Activated CD4-positive, alpha-beta T cell treated with anti-CD3 and anti-CD28 coated beads, Interleukin-2, amount 10 ng/mL, durations not matched to agents 24 days and 14 days (primary cell): Measurements from ENCODE around the gene BICDL1. TPM values are rescaled to one million over a fixed set of nuclear protein-coding genes. Genes with fewer than 3 reads are reported as not detected.

ENCODE experiments used
- DNase-seq: peaks from one replicate; pipeline ENCODE4 v3.0.0; 2022
- H3K27ac Mint-ChIP-seq: one replicate; pipeline ENCODE4 v1.8.0; 2022; ENCODE audit warnings: mild to moderate bottlenecking, mixed read lengths
- H3K27me3 Mint-ChIP-seq: one replicate; pipeline ENCODE4 v1.8.0; 2022; ENCODE audit warnings: mixed read lengths
- H3K36me3 Mint-ChIP-seq: one replicate; pipeline ENCODE4 v1.8.0; 2022; ENCODE audit warnings: low read depth, mild to moderate bottlenecking, mixed read lengths
- H3K4me1 Mint-ChIP-seq: one replicate; pipeline ENCODE4 v1.8.0; 2021; ENCODE audit warnings: mixed read lengths
- H3K4me3 Mint-ChIP-seq: one replicate; pipeline ENCODE4 v1.8.0; 2022; ENCODE audit warnings: mild to moderate bottlenecking, moderate library complexity, mixed read lengths
- H3K9me3 Mint-ChIP-seq: one replicate; pipeline ENCODE4 v1.8.0; 2021; ENCODE audit warnings: mixed read lengths
- intact Hi-C: fragments of 100-400 bp; cut with micrococcal nuclease; formaldehyde crosslinking; loops from one replicate; pipeline ENCODE4 v1.15.1; 2023
- total RNA-seq: library from RNA; stranded (reverse); gene quantifications from 2 replicates; pipeline ENCODE4 v1.2.3, GENCODE V29; 2022

Gene BICDL1
- total RNA-seq, 1 donor from 2014 or later, result 148 TPM

DNA sequence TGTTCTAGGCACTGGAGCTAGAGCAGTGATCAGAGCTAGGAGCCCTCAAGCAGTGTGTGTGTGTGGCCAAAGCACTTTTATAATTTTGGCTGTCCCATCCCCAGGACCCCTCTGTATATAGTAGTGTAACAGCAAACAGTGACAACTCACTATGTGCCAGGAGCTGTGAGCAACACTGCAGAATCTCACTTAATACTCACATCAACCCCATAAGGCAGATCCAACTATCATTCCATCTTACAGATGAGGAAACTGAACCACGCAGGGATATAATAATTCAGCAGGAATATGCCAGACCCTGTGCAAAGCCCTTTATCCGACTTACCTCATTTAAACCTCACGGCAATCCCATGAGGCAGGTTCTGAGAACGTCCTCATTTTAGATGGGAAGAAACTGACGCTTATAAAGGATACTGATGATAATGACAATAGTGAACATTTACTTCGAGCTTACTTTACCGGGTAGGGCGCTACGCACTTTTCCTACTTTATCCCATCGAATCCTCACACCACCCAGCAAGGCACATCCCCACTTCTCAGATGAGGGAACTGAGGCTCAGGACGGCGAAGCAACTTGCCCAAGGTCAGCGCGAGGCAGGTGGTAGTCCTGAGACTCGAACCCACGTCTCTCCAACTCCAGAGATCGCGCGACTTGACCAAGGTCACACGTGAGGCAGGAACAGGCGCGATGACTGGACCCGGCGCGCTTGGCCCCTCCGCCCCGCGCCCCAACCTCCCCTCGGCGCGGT is 126.8 kb downstream of the BICDL1 start:
- Mint-ChIP-seq H3K27ac (peak overlapping the region; percentile 98), H3K27me3 (no peaks in the 10 kb centered on the region), H3K9me3 (no peaks in the 10 kb centered on the region), H3K4me3 (peak overlapping the region; percentile 99), H3K4me1 (peaks cover 70% of the 10 kb centered on the region), H3K36me3 (peaks cover 48% of the 10 kb centered on the region)
- DNase-seq, result peak; percentile 81
- intact Hi-C loops, result loop anchor here (1.0 to 10.0 kb wide), 4 partner anchors 29 to 149 kb away; partner anchors contain the start of genes GCN1 and PXN

DNA sequence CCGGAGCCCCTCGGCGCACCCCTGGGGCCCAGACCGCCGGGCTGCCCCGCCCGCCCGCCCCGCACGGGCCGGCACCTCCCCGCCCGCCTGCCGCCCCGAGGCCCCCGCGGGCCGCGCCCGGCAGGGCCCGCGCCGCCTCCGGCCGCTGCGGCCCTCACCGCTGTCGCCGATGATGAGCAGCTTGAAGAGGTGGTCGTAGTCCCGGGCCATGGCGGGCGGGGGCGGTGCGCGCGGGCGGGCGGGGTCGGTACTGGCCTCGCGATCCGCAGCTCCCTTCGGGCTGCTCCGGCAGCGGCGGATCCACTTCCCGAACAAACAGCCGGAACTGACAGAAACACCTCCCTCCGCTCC is 127.4 kb downstream of the BICDL1 start, which contains the start of gene RAB35:
Gene RAB35, minus strand, starts transcription at position 313 of the 351 bp plus-strand sequence. Its CDS starts 103 bp downstream, at position 210.
- no peaks in the 10 kb centered on the region for H3K9me3 Mint-ChIP-seq
- H3K27ac Mint-ChIP-seq, result peak within 1 kb of the TSS; percentile 98
- DNase-seq, result no peak
- peaks cover 70% of the 10 kb centered on the region for H3K4me1 Mint-ChIP-seq
- H3K4me3 Mint-ChIP-seq, result peak within 1 kb of the TSS; percentile 99
- intact Hi-C loops, result loop anchor here (1.0 to 10.0 kb wide), 4 partner anchors 29 to 148 kb away; partner anchors contain the start of genes GCN1 and PXN
- H3K27me3 Mint-ChIP-seq, result no peaks in the 10 kb centered on the region
- H3K36me3 Mint-ChIP-seq, result peaks cover 46% of the 10 kb centered on the region

DNA sequence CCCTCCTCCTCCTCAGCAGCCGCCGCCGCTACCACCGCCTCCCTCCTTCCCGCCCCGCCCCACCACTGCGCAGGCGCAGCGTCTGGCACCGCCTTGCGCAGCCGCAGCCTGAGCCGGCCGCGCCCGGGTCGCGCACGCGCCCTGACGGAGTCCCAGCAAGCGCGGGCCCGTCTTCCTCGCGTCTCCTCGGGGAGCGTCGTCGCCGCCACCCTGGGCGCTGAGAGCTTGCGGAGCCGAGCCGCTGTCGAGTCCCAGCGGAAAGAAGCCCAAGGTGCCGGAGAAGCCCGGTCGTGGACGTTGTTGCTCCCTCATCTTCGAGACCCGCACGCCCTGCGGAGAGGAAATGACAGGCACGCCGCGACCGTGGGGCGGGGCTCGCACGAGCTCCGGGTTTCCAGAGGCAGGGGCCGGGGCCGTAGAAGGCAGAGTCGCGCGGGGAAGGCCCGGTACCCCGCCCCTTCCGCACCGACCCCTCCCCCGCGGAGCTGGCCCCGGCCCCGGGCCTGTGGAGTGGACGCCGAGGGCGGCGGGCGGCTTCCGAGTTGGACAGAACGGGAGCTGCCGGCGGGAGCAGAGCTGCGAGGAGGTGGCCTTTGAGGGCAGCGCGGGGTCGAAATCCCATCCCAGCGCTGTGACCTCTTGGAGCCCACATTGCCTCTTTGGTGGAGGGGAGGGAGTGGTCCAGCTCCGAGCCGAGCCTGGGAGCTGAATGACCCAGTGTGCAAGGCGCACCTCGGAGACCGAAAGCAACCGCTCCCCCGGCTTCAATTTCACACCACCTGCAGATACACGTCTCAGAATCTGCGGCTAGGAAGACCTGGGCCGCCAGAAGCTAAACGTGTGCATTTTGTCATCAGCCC is 128.0 kb downstream of the BICDL1 start:
- Mint-ChIP-seq H3K4me1 (peaks cover 72% of the 10 kb centered on the region), H3K4me3 (peak overlapping the region; percentile 90), H3K9me3 (no peaks in the 10 kb centered on the region), H3K27me3 (no peaks in the 10 kb centered on the region), H3K36me3 (peaks cover 46% of the 10 kb centered on the region), H3K27ac (peak overlapping the region; percentile 92)
- intact Hi-C loops, result loop anchor here (1.0 to 10.0 kb wide), 4 partner anchors 30 to 148 kb away; partner anchors contain the start of genes GCN1 and PXN
- DNase-seq, result peak; percentile 100

DNA sequence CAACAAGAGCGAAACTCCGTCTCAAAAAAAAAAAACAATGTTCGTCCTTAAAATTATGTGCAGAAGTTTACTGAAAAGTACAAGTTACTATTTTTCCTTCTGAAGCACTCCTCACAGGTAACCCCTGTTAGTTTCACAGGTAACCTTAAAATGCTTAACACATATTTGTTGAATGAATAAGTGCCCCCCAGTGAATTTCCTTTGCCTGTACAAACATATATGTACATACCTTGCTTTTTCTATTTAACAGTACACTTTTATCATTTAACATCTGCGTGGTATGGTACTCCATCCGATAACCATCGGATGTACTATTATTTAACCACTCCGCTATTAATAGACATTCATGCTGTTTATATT is 128.9 kb downstream of the BICDL1 start:
- no peaks in the 10 kb centered on the region for H3K9me3 Mint-ChIP-seq
- intact Hi-C loops, result loop anchor here (2.0 to 10.0 kb wide), 3 partner anchors 77 to 147 kb away; partner anchors contain the start of genes GCN1 and PXN
- H3K27me3 Mint-ChIP-seq, result no peaks in the 10 kb centered on the region
- peak overlapping the region; percentile 92 for H3K27ac Mint-ChIP-seq
- H3K4me1 Mint-ChIP-seq, result peaks cover 66% of the 10 kb centered on the region
- H3K36me3 Mint-ChIP-seq, result peaks cover 38% of the 10 kb centered on the region
- peak overlapping the region; percentile 90 for H3K4me3 Mint-ChIP-seq
- no peak for DNase-seq

DNA sequence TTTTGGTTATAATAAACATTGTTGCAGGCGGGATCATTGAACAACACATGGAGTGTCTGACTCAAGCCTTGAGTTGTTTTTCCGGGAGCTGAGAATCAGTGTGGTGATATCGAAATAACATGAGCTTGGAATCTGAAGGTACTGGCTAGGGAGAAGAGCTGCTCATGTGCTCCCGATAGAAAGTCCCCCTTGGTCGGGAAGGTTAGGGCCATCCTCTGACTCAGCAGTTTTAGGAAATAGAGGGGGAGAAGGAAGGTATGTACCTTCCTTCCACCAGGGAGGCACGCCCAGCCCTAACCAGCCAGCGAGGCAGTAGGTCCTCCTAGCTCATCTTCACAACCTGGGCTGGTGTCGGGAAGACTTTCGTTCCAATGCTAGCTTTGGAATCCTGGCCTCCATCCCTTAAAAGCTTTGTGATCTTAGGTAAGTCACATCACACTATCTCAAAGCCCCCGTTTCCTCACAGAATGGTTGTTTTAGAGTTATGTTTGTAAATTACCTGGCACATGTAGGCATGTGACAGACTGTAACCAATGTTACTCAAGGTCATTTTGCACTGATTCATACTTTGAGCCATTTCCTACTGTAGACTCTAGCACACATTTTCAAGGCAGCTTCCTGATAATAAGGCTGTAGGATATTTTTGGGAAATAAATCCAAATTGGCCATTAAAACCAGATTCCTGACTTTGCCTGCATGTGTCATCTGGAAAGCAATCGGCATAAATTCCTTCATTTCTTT is 129.5 kb downstream of the BICDL1 start:
- Mint-ChIP-seq H3K9me3 (no peaks in the 10 kb centered on the region), H3K27ac (peak overlapping the region; percentile 92), H3K4me3 (peak overlapping the region; percentile 90), H3K27me3 (no peaks in the 10 kb centered on the region), H3K4me1 (peaks cover 67% of the 10 kb centered on the region), H3K36me3 (peaks cover 34% of the 10 kb centered on the region)
- intact Hi-C loops, result loop anchor here (10.0 kb wide), 1 partner anchor 146 kb away; the partner anchor contains the start of gene PXN
- DNase-seq, result no peak

DNA sequence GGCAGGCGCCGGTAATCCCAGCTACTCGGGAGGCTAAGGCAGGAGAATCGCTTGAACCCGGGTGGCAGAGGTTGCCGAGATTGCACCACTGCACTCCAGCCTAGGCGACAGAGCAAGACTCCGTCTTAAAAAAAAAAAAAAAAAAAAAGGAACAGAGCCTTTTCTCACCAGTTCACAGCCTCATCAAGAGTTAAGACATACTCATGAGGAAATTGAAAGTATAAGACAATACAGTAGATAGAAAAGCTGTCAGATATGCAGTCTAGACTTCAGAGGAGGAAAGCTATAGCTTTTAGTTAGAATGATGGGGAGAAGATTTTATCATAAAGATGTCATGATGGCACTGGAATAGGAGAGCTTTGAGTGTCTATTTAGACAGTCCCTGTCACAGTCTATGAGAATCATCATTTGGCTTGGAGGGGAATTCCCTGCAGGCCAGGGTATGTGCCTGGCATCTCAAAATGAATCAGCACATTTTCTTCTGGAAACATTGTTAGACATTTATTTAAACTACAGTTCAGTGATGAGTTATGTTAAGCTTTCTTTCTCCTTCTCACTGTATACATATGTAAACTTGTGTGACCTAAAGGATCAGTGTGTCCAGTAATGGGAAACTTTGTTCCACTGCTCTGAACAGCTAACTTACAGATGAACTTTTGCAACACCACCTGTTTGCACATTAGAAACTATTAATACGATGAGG is 130.4 kb downstream of the BICDL1 start:
- H3K4me1 Mint-ChIP-seq, result peaks cover 70% of the 10 kb centered on the region
- H3K9me3 Mint-ChIP-seq, result no peaks in the 10 kb centered on the region
- H3K27ac Mint-ChIP-seq, result peak overlapping the region; percentile 92
- H3K4me3 Mint-ChIP-seq, result peak overlapping the region; percentile 71
- no peaks in the 10 kb centered on the region for H3K27me3 Mint-ChIP-seq
- DNase-seq, result peak; percentile 72
- H3K36me3 Mint-ChIP-seq, result peaks cover 30% of the 10 kb centered on the region
- intact Hi-C loops, result loop anchor here (10.0 kb wide), 1 partner anchor 145 kb away; the partner anchor contains the start of gene PXN

DNA sequence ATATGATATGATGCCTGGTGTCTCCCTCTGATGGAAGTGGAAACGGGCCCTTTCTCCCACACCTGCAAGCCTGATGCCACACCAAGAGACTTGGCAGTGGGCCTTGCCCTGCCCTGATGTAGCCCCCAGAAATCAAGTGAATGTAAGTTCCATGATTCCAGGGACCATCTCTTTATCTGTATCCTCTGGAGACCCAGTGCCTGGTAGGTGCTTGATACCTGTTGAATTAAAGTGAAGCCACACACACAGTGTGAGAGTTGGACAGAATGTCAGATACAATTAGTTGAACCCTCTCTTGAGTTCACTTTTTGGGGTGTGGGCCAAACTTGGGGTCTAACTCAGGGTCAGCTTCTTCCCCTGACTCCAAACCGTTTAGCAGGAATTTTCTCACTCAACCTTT is 132.3 kb downstream of the BICDL1 start:
- peak overlapping the region; percentile 82 for H3K27ac Mint-ChIP-seq
- peak overlapping the region; percentile 65 for H3K4me3 Mint-ChIP-seq
- H3K4me1 Mint-ChIP-seq, result peaks cover 55% of the 10 kb centered on the region
- no peaks in the 10 kb centered on the region for H3K9me3 Mint-ChIP-seq
- H3K36me3 Mint-ChIP-seq, result peaks cover 26% of the 10 kb centered on the region
- no peaks in the 10 kb centered on the region for H3K27me3 Mint-ChIP-seq
- intact Hi-C loops, result loop anchor here (1.0 to 2.0 kb wide), 2 partner anchors 109 to 115 kb away; no protein-coding TSS in a partner anchor
- no peak for DNase-seq

DNA sequence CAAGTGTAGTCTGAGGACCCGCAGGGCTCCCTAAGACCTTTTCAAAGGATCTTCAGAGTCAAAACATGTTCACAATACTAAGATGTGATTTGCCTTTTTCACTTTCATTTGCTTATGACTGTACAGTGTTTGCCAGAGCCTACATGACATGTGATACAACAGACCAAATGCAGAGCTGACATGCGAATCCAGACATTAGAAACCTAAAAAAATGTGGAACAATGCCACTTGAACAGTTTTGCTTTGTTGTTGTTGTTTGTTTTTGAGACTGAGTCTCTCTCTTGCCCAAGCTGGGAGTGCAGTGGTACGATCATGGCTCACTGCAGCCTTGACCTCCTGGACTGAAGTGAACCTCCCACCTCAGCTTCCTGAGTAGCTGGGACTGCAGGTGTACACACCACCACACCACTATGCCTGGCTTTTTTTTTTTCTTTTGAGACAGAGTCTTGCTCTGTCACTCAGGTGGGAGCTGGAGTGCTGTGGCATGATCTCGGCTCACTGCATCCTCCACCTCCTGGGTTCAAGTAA is 132.8 kb downstream of the BICDL1 start:
- Mint-ChIP-seq H3K27ac (peak overlapping the region; percentile 82), H3K27me3 (no peaks in the 10 kb centered on the region), H3K4me3 (peak overlapping the region; percentile 65), H3K9me3 (no peaks in the 10 kb centered on the region), H3K4me1 (peaks cover 60% of the 10 kb centered on the region), H3K36me3 (peaks cover 31% of the 10 kb centered on the region)
- peak; percentile 76 for DNase-seq
- intact Hi-C loops, result loop anchor here (1.0 to 2.0 kb wide), 2 partner anchors 110 to 115 kb away; no protein-coding TSS in a partner anchor

DNA sequence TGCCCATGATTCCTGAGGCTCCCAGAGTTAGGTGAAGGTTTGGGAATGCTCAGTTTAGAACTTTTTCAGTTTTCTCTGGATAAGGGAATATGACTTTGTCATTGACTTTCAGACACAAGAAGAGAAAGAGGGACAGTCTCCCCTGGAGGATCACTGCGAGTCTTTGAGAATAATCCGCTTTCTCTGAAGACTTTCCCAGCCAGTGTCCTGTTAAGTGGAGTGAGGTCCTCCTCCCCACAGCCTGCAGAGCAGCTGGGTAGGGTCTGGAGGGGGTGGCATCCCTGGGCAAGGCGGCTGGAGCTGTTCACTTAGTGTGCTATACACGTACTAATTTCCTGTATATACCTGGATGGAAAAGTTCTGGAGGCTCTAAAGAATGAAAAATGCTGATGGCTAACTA is 136.0 kb downstream of the BICDL1 start:
- Mint-ChIP-seq H3K4me3 (no peak overlapping the region), H3K27me3 (no peaks in the 10 kb centered on the region), H3K27ac (peak overlapping the region; percentile 47), H3K36me3 (peaks cover 39% of the 10 kb centered on the region), H3K4me1 (peaks cover 40% of the 10 kb centered on the region), H3K9me3 (no peaks in the 10 kb centered on the region)
- intact Hi-C loops, result no loop called here
- no peak for DNase-seq

DNA sequence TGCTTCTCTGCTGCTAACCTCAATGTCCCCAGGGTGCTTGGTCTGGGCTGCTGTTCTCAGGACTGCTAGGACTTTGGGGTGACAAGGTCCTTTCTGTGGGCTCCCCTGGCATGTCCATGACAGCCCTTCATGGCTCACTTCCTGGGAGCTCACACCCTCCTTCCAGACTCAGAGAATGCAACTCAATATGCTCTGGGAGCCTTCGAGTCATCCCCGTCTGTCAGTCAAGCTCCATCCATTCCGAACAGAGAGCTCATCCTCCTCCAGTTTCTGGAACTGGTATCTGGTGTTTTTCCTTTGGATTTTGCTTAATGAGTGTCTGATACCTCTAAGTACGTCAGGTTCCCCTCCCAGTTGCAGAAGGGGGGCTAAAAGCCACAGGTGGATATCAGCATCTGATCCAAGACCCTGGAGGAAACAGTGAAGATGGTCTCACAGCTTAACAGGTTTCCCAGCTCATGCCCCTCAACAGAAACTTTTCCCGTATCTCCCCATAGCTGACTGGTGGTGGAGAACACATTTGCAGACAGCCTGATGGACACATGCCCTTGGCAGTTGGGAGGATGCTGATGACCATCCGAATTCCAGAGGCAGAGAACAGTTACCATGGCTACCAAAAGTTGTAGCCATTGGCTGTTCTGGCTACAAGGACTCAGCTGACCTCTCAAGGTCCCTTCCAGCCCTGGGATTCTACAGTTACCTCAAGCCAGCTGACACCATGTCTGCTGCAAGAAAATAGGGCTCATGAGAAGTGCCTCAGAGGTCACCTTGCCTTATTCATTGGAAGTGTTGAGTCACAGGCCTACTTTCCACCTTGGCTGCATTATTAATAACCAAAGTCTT is 137.0 kb downstream of the BICDL1 start:
- Mint-ChIP-seq H3K36me3 (peaks cover 43% of the 10 kb centered on the region), H3K4me3 (no peak overlapping the region), H3K4me1 (peaks cover 33% of the 10 kb centered on the region), H3K27me3 (no peaks in the 10 kb centered on the region), H3K27ac (peak overlapping the region; percentile 90), H3K9me3 (no peaks in the 10 kb centered on the region)
- intact Hi-C loops, result no loop called here
- DNase-seq, result no peak

DNA sequence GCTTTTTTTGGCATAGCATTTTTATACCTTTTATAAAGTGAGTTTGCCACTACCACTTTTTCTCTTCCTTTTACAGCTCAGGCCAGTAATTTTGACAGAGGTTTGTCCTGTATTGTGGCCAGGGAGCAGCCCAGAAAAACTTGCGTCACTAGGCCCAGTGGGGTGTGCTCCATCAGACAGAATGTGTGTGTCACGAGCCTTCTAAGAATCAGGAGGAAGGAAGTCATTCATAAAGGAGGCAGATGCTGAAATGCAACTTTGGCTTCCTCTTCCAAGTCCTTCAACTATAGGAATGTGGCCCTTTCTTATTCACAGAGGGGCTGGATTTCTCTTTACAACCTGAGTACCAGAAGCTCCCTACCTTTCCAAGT is 137.6 kb downstream of the BICDL1 start:
- Mint-ChIP-seq H3K4me1 (peaks cover 27% of the 10 kb centered on the region), H3K27me3 (no peaks in the 10 kb centered on the region), H3K27ac (peak overlapping the region; percentile 90), H3K9me3 (no peaks in the 10 kb centered on the region), H3K36me3 (peaks cover 48% of the 10 kb centered on the region), H3K4me3 (no peak overlapping the region)
- intact Hi-C loops, result no loop called here
- no peak for DNase-seq

DNA sequence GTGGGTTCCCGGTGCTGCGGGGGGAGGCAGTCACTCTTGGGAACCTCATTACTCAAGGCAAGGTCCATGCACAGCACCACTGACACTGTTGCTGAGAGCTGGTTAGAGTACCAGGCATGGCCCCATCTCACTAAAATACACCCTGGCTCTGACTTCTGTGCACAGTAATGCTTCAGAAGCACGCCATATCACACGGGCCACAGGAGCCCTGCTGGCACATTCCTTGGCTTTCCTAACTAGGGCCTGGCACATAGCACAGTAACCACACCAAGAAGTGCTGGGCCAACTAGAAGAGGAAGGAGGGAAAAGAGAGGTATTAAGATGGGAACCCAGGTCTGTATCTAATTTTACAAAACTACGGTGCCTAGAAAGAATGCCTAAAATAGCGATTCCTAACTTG is 141.0 kb downstream of the BICDL1 start:
- H3K27ac Mint-ChIP-seq, result no peak overlapping the region
- peaks cover 77% of the 10 kb centered on the region for H3K36me3 Mint-ChIP-seq
- DNase-seq, result no peak
- peaks cover 12% of the 10 kb centered on the region for H3K4me1 Mint-ChIP-seq
- intact Hi-C loops, result no loop called here
- no peaks in the 10 kb centered on the region for H3K9me3 Mint-ChIP-seq
- H3K4me3 Mint-ChIP-seq, result no peak overlapping the region
- H3K27me3 Mint-ChIP-seq, result no peaks in the 10 kb centered on the region
